GM19455 (cell line): ENCODE measurements around the gene PRELP.

Experiments
- ATAC-seq: cut with Tn5 transposase; IDR thresholded peaks from one replicate; pipeline ENCODE4 v1.9.1; 2021; ENCODE audit not compliant: unreplicated experiment

The PRELP gene

DNA sequence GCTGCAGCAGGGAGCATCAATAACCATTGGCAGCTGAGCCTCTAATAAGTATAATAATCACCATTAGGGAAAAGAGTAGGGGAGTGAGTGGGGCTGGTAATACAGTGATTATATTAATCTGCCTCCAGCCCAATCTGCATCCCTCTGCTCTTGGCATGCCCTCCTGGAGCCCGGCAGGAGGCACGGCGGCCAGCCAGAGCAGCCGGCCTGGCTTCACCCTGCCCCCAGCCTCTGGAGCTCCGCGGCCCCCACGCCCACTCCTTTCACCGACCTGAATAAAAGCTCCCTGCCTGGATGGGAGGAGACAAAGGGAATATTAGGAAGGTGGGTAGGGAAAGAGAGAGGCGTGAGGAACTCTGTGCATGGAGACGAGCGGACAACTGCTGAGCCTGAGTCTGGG is 46.6 kb downstream of the PRELP start:
- ATAC-seq = no peak

DNA sequence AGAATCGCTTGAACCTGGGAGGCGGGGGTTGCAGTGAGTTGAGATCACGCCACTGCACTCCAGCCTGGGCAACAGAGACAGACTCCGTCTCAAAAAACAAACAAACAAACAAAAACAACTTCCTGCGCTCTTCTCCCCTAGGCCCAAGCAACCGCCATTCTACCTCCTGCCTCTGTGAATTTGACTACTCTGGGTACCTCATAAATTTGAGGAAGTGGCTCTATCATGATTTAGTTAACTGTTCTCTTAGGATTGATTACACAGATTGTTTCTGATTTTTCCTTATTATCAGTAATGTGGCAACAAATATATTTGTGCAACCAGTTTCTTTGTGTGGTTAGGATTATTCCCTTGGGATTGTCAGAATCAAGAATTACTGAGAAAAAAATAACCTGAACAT is 48.1 kb downstream of the PRELP start:
- ATAC-seq = no peak

DNA sequence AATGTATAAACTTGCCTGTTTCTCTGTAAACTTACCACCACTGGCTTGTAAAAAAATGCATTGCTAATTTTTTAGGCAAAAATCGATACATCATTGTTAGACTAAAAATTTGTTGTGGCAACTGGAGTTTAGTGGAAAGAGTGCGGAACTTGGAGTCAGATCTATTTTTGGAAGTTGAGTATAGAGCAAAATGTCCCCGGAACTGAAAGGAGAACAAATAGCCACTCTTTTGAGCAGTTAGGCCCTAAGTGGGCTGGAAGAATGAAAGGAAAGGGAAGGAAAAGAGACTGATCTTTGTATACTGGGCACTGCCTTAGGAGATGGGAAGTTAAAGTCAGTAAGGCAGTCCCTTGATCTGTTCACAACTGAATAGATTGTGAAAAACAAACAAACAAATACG is 48.5 kb downstream of the PRELP start:
- no peak for ATAC-seq

DNA sequence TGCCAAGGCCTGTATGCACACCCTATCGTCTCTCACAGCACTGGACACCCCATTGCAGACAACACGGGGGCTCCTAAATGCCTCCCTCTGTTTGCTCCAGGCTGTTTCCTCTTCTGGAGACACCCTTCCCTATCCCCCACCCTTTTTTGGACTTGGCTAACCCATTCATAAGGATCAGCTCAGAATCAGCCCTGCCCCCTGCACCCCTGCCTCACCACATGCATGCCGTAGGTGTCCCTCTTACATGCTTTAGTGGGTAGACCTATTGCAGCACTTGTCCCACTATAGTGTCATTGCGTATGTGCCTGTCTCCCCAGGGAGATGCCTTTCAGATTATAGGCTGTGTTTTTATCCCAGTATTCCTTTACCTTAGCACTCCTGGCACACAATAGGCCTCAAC is 49.2 kb downstream of the PRELP start:
- no peak for ATAC-seq

DNA sequence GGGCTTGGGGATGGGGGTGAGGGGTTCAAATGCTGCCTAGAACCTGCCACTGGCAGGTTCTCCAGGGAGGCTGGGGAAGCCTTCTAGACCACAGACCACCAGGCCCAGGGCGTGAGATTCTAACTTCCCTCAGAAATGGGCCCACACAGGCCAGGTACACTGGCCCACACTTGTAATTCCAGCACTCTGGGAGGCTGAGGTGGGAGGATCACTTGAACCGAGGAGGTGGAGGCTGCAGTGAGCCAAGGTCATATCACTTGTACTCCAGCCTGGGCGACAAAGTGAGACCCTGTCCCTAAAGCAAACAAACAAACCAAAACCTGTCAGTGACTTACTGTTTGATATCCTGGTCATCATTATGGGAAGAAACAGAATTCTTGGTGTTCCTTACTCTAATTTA is 50.1 kb downstream of the PRELP start:
- ATAC-seq = no peak

DNA sequence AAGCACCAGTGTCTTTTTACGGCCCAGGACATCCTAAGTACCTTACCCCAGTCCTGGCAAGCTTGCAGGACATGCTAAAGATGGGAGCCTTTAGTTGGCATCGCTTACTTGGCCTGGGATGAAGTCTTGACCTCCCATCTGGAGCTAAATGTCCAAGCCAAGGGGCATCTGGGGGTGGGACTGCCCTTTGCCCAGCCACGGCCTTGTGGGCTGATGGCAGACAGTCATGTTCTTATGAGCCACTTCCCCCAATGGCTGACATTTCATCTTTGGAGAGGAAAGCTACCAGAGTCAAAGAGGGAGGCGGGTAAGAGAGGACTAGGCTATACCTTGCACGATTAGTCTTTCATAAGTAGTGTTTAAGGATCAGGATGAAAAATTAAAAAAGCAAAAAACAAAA is 50.5 kb downstream of the PRELP start:
- ATAC-seq = no peak

DNA sequence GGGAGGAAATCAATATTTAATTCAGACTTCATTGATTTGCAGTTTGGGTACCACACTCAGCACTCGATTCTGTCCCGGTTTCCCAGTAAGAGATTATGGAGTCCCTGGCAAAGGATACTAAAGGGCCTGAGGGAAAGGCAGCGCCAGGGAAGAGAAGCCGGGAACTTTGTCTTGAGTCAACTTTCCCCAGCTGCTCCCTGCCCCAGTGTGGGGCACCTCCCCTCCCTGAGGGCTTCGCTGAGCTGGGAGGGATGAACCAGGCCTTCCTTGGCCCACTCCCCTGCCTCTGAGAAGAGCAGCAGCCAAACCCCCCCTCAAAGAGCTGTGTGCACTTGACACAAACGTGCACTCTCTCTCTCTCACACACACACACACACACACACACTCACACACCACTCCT is 51.0 kb downstream of the PRELP start:
- ATAC-seq = no peak

DNA sequence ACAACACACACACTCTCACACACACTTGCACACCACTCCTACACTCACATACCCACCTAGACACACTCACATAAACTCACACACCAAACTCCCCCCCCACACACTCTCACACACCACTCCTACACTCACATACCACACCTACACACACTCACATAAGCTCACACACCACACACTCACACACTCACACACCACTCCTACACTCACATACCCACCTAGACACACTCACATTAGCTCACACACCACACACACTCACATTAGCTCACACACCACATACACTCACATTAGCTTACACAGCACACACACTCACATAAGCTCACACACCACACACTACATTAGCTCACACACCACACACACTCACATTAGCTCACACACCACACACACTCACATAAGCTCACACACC is 51.4 kb downstream of the PRELP start:
- ATAC-seq = no peak

DNA sequence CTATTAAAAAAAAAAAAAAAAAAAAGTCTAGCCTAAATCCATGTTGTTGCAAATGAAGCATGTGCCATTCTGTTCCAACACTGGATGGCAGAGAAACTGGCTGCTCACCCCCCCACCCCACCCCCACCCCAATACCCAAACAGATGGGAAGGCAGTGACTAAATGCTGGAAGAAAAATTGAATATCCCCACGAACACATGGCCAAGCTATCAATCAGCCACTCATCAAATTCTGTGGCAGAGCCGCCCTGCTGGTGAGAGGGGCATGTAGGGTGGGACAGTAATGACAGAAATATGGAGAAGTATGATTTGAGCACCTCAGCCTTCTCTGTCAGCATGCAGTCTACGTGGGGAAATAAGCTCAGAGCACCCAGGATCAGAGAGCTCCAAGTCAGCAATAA is 52.5 kb downstream of the PRELP start:
- ATAC-seq = no peak

DNA sequence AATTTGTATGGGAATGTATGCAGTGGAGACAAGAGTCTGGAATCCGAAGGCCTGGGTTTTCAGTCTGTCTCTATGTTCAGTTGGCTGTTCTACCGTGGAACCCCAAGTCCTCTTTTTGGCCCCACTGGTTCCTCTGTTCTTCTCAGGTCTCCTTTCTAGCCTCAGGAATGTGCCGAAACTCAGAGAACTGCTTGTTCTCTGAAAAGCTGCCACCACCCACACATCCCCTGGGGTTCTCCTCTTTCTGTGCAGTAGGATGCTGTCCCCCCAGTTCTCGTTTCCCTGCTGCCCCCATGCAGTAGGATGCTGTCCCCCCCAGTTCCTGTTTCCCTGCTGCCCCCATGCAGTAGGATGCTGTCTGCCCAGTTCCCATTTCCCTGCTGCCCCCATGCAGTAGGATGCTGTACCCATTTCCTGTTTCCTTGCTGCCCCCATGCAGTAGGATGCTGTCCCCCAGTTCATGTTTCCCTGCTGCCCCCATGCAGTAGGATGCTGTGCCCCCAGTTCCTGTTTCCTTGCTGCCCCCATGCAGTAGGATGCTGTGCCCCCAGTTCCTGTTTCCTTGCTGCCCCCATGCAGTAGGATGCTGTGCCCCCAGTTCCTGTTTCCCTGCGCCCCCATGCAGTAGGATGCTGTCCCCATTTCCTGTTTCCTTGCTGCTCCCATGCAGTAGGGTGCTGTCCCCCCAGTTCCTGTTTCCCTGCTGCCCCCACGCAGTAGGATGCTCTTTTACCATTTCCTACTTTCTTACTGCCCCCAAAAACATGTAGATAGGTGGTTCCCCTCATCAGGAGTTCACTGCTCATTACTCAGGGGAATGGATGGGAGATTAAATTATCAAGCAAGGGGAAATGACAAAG is 53.6 kb downstream of the PRELP start:
- no peak for ATAC-seq

DNA sequence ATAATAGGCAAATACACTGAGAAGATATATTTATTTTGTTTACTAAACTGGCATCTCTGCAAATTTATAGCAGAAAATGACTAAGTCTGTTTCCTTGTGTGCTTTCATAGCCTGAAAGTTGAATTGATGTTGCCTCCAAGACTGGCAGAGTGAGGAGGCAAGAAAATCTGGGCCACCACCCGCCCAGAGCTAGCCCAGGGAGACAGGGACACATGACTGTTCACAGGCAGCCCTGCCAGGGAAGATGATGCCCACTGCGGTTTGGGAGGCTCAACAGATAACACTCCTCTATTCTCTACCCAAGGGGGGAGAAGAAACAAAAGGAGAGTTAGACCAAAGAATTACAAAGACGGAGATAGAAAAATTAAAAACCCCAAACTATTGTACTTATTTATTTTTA is 55.5 kb downstream of the PRELP start:
- ATAC-seq = no peak

DNA sequence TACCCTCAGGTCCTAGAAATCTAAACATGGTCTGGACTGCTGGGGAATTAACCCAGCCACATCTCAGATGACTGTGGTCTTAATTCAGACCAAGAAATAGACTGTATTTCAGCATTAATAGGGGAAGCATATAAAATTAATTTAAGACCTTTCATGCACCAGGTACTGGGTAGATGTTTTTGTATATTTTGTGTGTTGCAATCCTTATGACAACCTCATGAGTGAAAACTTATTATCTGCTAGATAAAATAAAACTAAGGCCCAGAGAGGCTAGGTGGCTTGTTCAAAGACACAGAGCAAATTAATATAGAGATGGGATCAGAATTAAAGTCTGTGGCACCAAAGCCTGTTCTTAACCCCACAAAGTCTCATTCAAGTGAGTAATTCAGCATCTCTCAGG is 58.4 kb downstream of the PRELP start:
- no peak for ATAC-seq

DNA sequence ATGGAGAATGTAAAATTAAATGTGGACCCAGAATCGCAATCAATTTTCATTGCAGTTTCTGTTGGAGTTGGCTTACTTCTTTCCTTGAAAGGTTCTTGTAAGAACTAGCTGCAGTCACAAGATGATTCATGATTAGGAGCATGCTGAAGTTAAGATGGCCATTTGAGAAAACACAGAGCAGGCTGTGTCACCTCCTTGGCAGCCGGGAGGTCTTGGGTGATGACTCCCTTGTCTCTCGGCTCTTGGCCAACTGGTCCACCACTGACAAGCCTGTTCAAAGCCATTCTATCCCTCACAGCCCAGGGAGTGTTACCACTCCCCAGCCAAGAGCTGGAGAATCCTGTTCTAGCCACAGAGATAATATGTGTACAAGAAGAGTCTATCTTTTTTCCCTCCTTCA is 58.9 kb downstream of the PRELP start:
- no peak for ATAC-seq

DNA sequence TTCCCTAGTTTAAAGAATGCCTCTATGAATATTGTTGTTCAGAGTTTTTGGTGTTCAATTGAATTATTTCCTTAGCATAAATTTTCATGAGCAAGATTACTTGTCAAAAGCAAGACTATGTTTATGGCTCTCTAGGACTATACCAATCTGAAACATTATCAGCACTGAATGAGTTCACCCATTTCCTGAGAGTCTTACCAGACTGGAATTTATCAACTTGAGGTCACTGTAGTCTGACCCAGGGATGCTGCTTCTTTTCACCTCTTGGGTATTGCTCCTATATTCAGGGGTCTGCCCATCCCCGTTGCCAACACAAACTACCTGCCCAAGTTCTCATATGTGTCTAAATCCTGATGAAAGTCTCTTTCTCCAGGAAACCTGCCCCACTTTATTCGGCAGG is 61.0 kb downstream of the PRELP start:
- ATAC-seq = no peak

DNA sequence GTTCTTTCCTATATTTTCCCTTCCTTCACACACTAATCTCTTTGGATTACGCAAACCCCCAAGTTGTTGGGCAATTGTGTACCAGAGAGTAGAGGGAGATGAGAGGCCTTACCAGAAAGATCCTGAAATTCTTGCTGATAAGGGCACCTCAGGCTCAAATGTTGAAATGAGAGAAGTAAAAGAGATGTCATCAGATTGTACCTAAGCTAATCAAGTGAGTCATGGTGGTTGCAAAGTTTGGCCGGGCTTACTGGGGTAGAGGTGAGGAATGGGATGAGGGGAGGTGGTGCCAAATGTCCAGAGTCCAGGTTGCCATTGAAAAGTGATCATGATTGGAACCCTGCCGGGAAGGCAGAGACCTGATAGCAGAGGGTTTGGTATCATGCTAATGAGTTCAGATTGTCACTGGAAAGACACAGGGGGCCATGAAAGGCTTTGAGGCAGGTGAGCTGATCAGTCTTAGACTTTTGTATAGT is 61.4 kb downstream of the PRELP start:
- ATAC-seq = no peak

DNA sequence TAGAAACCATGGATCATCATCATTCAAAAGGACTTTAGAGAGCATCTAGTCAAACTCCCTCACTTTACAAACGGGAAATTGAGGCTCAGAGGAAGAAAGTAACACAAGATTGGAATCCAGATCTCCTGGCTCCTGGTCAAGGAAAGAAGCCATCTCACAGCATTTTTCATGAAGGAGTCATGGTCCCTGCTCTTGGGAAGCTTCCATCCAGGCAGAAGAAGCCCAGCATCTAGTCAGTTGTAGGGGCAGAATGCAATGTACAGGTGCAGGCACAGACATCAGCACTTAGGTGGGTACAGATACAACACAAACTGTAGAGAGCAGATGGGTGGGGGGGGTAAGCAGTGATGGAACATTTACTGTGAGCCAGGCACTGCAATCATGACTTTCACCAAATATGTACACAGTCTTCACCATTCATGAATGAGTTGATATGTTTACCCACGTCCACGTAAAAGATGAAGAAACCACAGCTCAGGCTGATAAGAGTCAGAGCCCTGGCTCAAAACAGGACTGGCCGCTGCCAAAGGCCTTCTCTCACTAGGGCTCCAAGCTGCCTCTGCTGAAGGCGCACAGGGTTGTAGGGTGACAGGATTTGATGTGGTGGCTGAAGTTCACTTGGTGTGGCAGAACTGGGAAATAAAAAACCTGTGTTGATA is 62.3 kb downstream of the PRELP start:
- no peak for ATAC-seq

DNA sequence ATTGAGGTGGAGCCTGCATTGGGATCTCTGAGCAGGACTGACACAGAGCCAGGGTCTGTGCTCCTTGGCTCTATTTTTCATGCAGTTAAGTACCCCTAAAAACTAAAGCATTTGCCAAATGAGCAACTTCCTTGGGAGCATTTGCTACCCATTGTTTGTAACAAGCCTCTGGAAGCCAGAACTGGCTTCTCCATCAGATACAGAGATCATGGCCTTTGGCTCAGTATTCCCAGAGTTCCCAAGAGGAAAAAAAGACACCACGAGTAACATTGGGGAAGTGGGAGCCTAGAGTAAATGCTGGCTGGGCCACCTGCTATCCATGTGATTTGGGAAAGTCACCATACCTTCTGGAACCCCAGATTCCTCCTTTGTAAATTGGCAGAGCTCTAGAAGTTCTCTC is 63.1 kb downstream of the PRELP start:
- no peak for ATAC-seq

DNA sequence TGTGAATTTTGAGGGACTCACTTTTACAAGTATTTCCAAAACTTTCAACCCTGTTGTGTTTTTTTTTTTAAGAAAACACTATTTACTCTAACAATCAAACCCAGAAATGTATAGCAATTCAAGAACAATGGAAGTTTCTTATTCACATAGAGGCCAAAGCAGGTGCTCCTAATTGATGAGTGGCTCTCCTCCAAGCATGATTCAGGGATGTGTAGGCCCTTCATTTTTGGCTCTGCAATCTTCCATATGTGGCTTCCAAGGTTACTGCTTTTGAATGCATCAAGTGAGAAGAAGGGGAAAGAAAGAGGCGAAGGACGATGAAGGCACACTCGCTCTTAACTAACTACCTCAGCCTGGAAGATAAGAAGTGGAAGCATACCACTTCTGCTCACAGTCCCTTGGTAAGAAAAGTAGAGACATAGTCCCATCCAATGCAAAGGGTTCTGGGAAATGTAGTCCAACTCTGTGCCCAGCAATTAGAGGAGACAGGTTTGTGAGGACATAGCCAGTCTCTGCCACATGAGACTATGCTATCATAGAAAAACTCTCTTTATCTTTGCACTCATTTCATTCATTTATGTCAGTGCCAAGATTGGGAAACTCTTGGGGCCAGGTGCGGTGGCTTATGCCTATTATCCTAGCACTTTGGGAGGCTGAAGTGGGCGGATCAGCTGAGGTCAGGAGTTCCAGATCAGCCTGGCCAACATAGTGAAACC is 64.4 kb downstream of the PRELP start:
- no peak for ATAC-seq
